A549 (cell line): Measurements from ENCODE around the gene MON2.

Experiments used
- KDM1A ChIP-seq: fragments of 200-600 bp; sonication (generic); IDR thresholded peaks from 2 replicates; pipeline ENCODE4 v1.6.1; 2016; ENCODE audit warnings: low read depth, mild to moderate bottlenecking
- RAD21 ChIP-seq, 2 experiments: fragments of >200 bp in 1 of 2; sonication (Bioruptor Twin) in 1 of 2; formaldehyde crosslinking in 1 of 2; IDR thresholded peaks in 1 of 2; conservative IDR thresholded peaks in 1 of 2; 2 replicates in 1 of 2; 3 replicates in 1 of 2; pipeline ENCODE4 v1.6.1; 2012 to 2018; ENCODE audit warnings: inconsistent platforms in 1 of 2

DNA sequence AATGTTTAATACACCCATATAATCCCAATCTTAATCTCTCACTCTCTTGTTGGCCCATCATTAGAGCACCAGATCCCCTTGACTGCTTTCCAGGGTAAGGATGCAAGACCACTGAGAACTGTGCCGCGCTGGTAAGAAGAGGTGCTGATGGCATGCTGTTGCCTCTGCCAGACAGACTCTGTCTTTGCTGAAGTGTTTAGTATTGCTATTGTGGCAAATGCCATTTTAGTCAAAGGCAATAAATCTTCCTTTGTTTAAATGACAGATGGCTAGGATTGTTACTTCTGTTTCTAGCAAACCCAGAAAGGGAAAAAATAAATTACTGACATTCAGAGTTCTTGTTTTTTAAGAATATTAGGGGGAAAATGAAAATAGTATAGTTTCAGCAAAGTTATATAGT lies 152.3 kb downstream of the MON2 start:
- no peak for TF ChIP-seq KDM1A
- TF ChIP-seq RAD21 (conservative IDR thresholded peaks at IDR 0.05 in 1 of 2, IDR thresholded peaks at IDR 0.05 in 1 of 2) = no peak
